ENCODE results near the gene AK9.

AK9 gene

GRCh38 chr6:109446072-109446471 is 244.9 kb downstream of the AK9 start:
- DNase-seq (ENCODE audit: low read depth in 2 of 3, low spot score in 1 of 3): no peak

GRCh38 chr6:109445382-109445781 is 245.6 kb downstream of the AK9 start:
- DNase-seq (ENCODE audit: low read depth in 2 of 3, low spot score in 1 of 3): no peak

DNA sequence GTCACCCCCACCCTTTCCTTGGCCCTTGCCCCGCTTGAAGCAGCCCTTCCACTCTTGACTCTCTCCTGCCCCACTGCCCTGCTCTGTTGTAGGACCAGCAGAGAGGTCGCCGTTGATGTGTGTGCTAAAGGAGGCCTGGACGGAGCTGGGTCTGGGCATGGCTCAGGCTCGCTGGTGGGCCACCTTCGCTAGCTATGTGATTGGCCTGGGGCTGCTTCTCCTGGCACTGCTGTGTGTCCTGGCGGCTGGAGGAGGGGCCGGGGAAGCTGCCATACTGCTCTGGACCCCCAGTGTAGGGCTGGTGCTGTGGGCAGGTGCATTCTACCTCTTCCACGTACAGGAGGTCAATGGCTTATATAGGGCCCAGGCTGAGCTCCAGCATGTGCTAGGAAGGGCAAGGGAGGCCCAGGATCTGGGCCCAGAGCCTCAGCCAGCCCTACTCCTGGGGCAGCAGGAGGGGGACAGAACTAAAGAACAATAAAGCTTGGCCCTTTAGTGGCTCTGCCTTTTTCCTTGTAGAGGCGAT is 247.5 kb downstream of the AK9 start:
- no peak for DNase-seq (ENCODE audit: low read depth in 2 of 3, low spot score in 1 of 3)

All from stimulated activated CD4-positive, alpha-beta T cell treated with anti-CD3 and anti-CD28 coated beads, Interleukin-12 subunit alpha, Interleukin-12 subunit beta, amount 100 ng/mL, for 48 hours (primary cell).